ENCODE results near the gene TATDN2.

GRCh38 chr3:10322352-10322710, 74.1 kb downstream of the TATDN2 start:
- TF ChIP-seq CTCF (IDR thresholded peaks at IDR 0.05) (peak; percentile 62; the same call in 1 of the 2 replicates), SIN3A (IDR thresholded peaks at IDR 0.05; ENCODE audit: borderline replicate concordance, insufficient read depth, low read depth, low read length) (no peak), REST (IDR thresholded peaks at IDR 0.05; ENCODE audit: insufficient read depth in 1 of 2, low read depth in 2 of 2, low read length in 1 of 2) (no peak)
